Adrenal gland (tissue), 12 donors: ENCODE results near the gene CAPN5. TPM values are rescaled to one million over a fixed set of nuclear protein-coding genes. Genes with fewer than 3 reads are reported as not detected.

Experiments
- DNase-seq, 7 donors: peaks; one replicate each; pipeline ENCODE4 v3.0.0-alpha.2; 2019 to 2020
- H3K27ac ChIP-seq, 5 donors: fragments of 200-600 bp; sonication (generic) in 4 of 5; 1 replicate in 3 of 5; 2 replicates in 2 of 5; pipeline versions ENCODE4 v1.5.1 to v1.8.0; 2016 to 2020; ENCODE audit warnings: mild to moderate bottlenecking in 1 of 5
- H3K27me3 ChIP-seq: fragments of 200-600 bp; 2 replicates; pipeline ENCODE4 v1.8.0; 2021
- H3K36me3 ChIP-seq, 2 donors: fragments of 200-600 bp; replicated peaks in 1 of 2; 1 replicate in 1 of 2; 2 replicates in 1 of 2; pipeline versions ENCODE4 v1.5.1 to v1.8.0; 2018 to 2022
- H3K4me1 ChIP-seq, 2 donors: fragments of 200-600 bp; replicated peaks in 1 of 2; 1 replicate in 1 of 2; 2 replicates in 1 of 2; pipeline versions ENCODE4 v1.5.1 to v1.8.0; 2018 to 2021
- H3K4me3 ChIP-seq, 4 donors: fragments of 200-600 bp; sonication (generic) in 3 of 4; one replicate each; pipeline ENCODE4 v1.5.1; 2016 to 2018
- H3K9me3 ChIP-seq, 3 donors: fragments of 200-600 bp; sonication (generic) in 1 of 3; replicated peaks in 1 of 3; 1 replicate in 2 of 3; 2 replicates in 1 of 3; pipeline versions ENCODE4 v1.5.1 to v1.8.0; 2016 to 2021
- CTCF ChIP-seq, 6 experiments: fragments of 450-650 bp in 4 of 6; fragments of 200-600 bp in 2 of 6; sonication (generic) in 1 of 6; IDR thresholded peaks; 1 replicate in 5 of 6; 2 replicates in 1 of 6; pipeline versions ENCODE4 v1.5.1 to v1.8.0; 2016 to 2021; ENCODE audit warnings: antibody characterized with exemption in 6 of 6, mild to moderate bottlenecking in 2 of 6, moderate library complexity in 1 of 6
- POLR2A ChIP-seq, 2 donors: fragments of 450-650 bp; IDR thresholded peaks; one replicate each; pipeline ENCODE4 v1.6.1; 2017; ENCODE audit warnings: antibody characterized with exemption in 2 of 2, mild to moderate bottlenecking in 2 of 2, moderate library complexity in 1 of 2
- WGBS, 4 donors: extraction: QIAGEN DNeasy Blood & Tissue Kit in 2 of 4; methylation state at CpG; one replicate each; pipeline versions ENCODE4 v1.1.5 to v1.1.7; 2013 to 2017; 5-methylcytosine and 5-hydroxymethylcytosine counted together
- intact Hi-C, 2 donors: fragments of 100-400 bp; cut with DNase I; formaldehyde crosslinking; loops; one replicate each; pipeline versions ENCODE4 v1.14.1 to v1.15.0; 2022 to 2023
- polyA plus RNA-seq, 3 donors: library from polyadenylated mRNA; stranded (reverse); fragments of 200-250 nt in 2 of 3; fragments of 350-450 nt in 1 of 3; fragmentation: Illumina TruSeq in 1 of 3; extraction: RNeasy Lipid Tissue Mini Kit (QIAGEN cat#74804) in 1 of 3; gene quantifications; one replicate each; pipeline ENCODE4 v1.2.3, GENCODE V29; 2013 to 2014
- total RNA-seq, 9 donors: library from RNA; depleted of rRNA in 4 of 9; stranded (reverse); fragments of >200 nt in 4 of 9; fragments of 120-200 nt in 1 of 9; fragmentation: NEBNext Ultra II Directional in 1 of 9; extraction: Animal tissue kit (Norgen Biotek cat#: 25700) in 1 of 9; gene quantifications; one replicate each; pipeline versions ENCODE4 v1.1.0 to v1.2.4, GENCODE V29; 2013 to 2023
- donor health status: healthy with polysubstance abuse.
- donor health status: Bipolar disorder and iron deficiency.
- donor health status: DM: yes; HTN: yes; CAD: no.
- donor health status: DM: no; HTN: no; CAD: no.
- donor health status: DM: no; HTN: no; CAD: no.
- donor health status: DM: yes; HTN: yes; CAD: no.

The CAPN5 gene
- total and polyA plus RNA-seq, 12 donors, result 5.6 to 29.6 (median 18.4) TPM

DNA sequence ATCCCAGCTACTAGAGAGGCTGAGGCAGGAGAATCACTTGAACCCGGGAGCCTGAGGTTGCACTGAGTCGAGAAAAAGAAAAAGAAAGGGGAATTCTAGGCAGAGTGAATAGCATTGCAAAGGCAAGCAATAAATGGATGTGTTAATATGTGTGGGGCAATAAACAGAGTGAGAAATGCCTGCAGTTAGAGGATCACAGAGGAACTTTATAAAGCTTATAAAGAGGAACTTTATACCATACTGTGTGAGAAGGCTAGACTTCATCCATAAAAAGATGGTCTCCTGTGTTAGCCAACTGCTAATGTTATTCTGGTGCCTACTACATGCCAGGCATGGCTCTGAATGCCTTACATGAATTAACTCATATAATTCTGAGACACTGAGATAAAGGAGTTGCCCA is 31.7 kb upstream of the CAPN5 start:
- Histone ChIP-seq H3K9me3 (no peaks in the 10 kb centered on the region), H3K27ac (no peak overlapping the region), H3K4me3 (no peak overlapping the region), H3K27me3 (peaks cover 23% of the 10 kb centered on the region), H3K4me1 (peaks cover 0 to 7% of the 10 kb centered on the region in 2 donors), H3K36me3 (no peaks in the 10 kb centered on the region)
- TF ChIP-seq CTCF (IDR thresholded peaks at IDR 0.05) (no peak), POLR2A (IDR thresholded peaks at IDR 0.05) (no peak)
- intact Hi-C loops, result loop anchor here in 1 of 2 donors (5.0 kb wide), 1 partner anchor 228 kb away; no protein-coding TSS in a partner anchor
- DNase-seq, result no peak
- WGBS, 4 donors, result 75 to 84% (median 82%) methylated on average over 2 of the region's 2 CpGs

GRCh38 chr11:77035580-77035979 is 31.2 kb upstream of the CAPN5 start:
- H3K4me3 ChIP-seq, result no peak overlapping the region
- H3K27me3 ChIP-seq, result peaks cover 28% of the 10 kb centered on the region
- intact Hi-C loops, result loop anchor here in 1 of 2 donors (5.0 kb wide), 1 partner anchor 228 kb away; no protein-coding TSS in a partner anchor
- H3K27ac ChIP-seq, result no peak overlapping the region
- H3K9me3 ChIP-seq, result no peaks in the 10 kb centered on the region
- H3K4me1 ChIP-seq, result peaks cover 0 to 10% of the 10 kb centered on the region in 2 donors
- 37 to 44% (median 40%) methylated on average over 5 of the region's 5 CpGs for WGBS, 4 donors
- H3K36me3 ChIP-seq, result no peaks in the 10 kb centered on the region
- TF ChIP-seq CTCF (IDR thresholded peaks at IDR 0.05), result no peak
- no peak for TF ChIP-seq POLR2A (IDR thresholded peaks at IDR 0.05)
- DNase-seq, result no peak

DNA sequence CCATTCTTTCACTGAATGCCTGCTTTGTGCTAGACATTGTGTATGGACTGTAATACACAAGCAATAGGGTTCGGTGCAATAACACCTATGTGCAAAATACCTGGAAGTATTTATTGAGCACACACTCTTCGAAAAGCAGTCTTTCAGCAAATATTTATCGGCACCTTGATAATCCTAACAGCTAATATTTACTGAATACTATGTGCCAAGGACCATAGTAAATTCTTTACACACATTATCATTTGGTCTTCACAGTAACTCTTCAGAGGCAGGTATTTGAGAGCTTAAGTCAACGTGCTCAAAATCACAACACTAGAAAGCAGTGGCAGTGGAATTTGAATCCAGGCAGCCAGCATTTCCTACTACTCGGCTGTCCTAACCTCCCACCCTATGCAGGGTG is 30.4 kb upstream of the CAPN5 start:
- no peak for DNase-seq
- WGBS, 4 donors, result 70 to 79% (median 77%) methylated on average over 5 of the region's 5 CpGs

GRCh38 chr11:77037057-77037456 is 29.7 kb upstream of the CAPN5 start:
- peaks cover 27% of the 10 kb centered on the region for H3K27me3 ChIP-seq
- intact Hi-C loops, result loop anchor here in 1 of 2 donors (5.0 kb wide), 1 partner anchor 230 kb away; no protein-coding TSS in a partner anchor
- TF ChIP-seq CTCF (IDR thresholded peaks at IDR 0.05) (no peak), POLR2A (IDR thresholded peaks at IDR 0.05) (no peak)
- peaks cover 0 to 10% of the 10 kb centered on the region in 2 donors for H3K4me1 ChIP-seq
- WGBS, 4 donors, result 70 to 81% (median 76%) methylated on average over 10 of the region's 10 CpGs
- H3K36me3 ChIP-seq, result no peaks in the 10 kb centered on the region
- H3K9me3 ChIP-seq, result no peaks in the 10 kb centered on the region
- no peak overlapping the region for H3K4me3 ChIP-seq
- H3K27ac ChIP-seq, result no peak overlapping the region
- DNase-seq, result no peak

More for the DNA sequence above, 30.4 kb upstream of the CAPN5 start:
- H3K4me3 ChIP-seq, result no peak overlapping the region
- H3K27ac ChIP-seq, result no peak overlapping the region
- TF ChIP-seq CTCF (IDR thresholded peaks at IDR 0.05) (no peak), POLR2A (IDR thresholded peaks at IDR 0.05) (no peak)
- intact Hi-C loops, result loop anchor here in 1 of 2 donors (5.0 kb wide), 1 partner anchor 229 kb away; no protein-coding TSS in a partner anchor
- H3K36me3 ChIP-seq, result no peaks in the 10 kb centered on the region
- H3K4me1 ChIP-seq, result peaks cover 0 to 10% of the 10 kb centered on the region in 2 donors
- peaks cover 30% of the 10 kb centered on the region for H3K27me3 ChIP-seq
- H3K9me3 ChIP-seq, result no peaks in the 10 kb centered on the region
